Myocyte (in vitro differentiated cells): ENCODE data around the gene MAN2A1. TPM values are rescaled to one million over a fixed set of nuclear protein-coding genes. Genes with fewer than 3 reads are reported as not detected.
A peak's percentile ranks its signal among the peaks of the same experiment; 100 is the strongest.

ENCODE experiments used
- DNase-seq: peaks from one replicate; pipeline ENCODE4 v3.0.0-alpha.2; 2012; ENCODE audit warnings: low read depth
- total RNA-seq: library from RNA; depleted of rRNA; stranded (reverse); fragments of >200 nt; gene quantifications from 2 replicates; pipeline ENCODE4 v1.2.3, GENCODE V29; 2014

MAN2A1 gene
- total RNA-seq, 1 donor from 2014 or later = 84.9 TPM

GRCh38 chr5:109681763-109682162 lies 8.0 kb upstream of the MAN2A1 start:
- no peak for DNase-seq

- no peak for DNase-seq
Measured at GRCh38 chr5:109682383-109682782, 7.3 kb upstream of the MAN2A1 start.

- DNase-seq = no peak
Measured at GRCh38 chr5:109685916-109686315, 3.8 kb upstream of the MAN2A1 start.

- DNase-seq = no peak
Measured at GRCh38 chr5:109688630-109688969, 1.1 kb upstream of the MAN2A1 start.

- peak; percentile 92 for DNase-seq
Measured at GRCh38 chr5:109688970-109689739, 572 bp upstream of the MAN2A1 start.

GRCh38 chr5:109690242-109690974 lies 681 bp downstream of the MAN2A1 start:
- peak; percentile 64 for DNase-seq

GRCh38 chr5:109690975-109691574 lies 1.3 kb downstream of the MAN2A1 start:
- DNase-seq = peak; percentile 90

- no peak for DNase-seq
Measured at GRCh38 chr5:109691996-109692395, 2.3 kb downstream of the MAN2A1 start.

GRCh38 chr5:109692852-109693251 lies 3.1 kb downstream of the MAN2A1 start:
- DNase-seq = no peak

- DNase-seq = peak; percentile 61
Measured at GRCh38 chr5:109693535-109694400, 4.0 kb downstream of the MAN2A1 start.

- DNase-seq = no peak
Measured at GRCh38 chr5:109694451-109694891, 4.7 kb downstream of the MAN2A1 start.

GRCh38 chr5:109695005-109695926 lies 5.5 kb downstream of the MAN2A1 start:
- no peak for DNase-seq

GRCh38 chr5:109697339-109697738 lies 7.6 kb downstream of the MAN2A1 start:
- peak; percentile 80 for DNase-seq

GRCh38 chr5:109700516-109701153 lies 10.9 kb downstream of the MAN2A1 start:
- no peak for DNase-seq

- no peak for DNase-seq
Measured at GRCh38 chr5:109701252-109701651, 11.5 kb downstream of the MAN2A1 start.

GRCh38 chr5:109701792-109702191 lies 12.1 kb downstream of the MAN2A1 start:
- no peak for DNase-seq

GRCh38 chr5:109703166-109703565 lies 13.4 kb downstream of the MAN2A1 start:
- no peak for DNase-seq

GRCh38 chr5:109703829-109704228 lies 14.1 kb downstream of the MAN2A1 start:
- DNase-seq = no peak

GRCh38 chr5:109704282-109704952 lies 14.7 kb downstream of the MAN2A1 start:
- DNase-seq = no peak
